Breast epithelium (tissue), 3 donors: ENCODE data around the gene HPCAL1.

ENCODE experiments used
- CTCF ChIP-seq, 3 donors: fragments of 450-650 bp; IDR thresholded peaks; one replicate each; pipeline ENCODE4 v1.5.1; 2016 to 2017; ENCODE audit warnings: antibody characterized with exemption in 3 of 3, mild to moderate bottlenecking in 3 of 3, moderate library complexity in 3 of 3
- POLR2A ChIP-seq: fragments of 450-650 bp; IDR thresholded peaks from one replicate; pipeline ENCODE4 v1.6.1; 2016; ENCODE audit warnings: antibody characterized with exemption, mild to moderate bottlenecking, moderate library complexity
- POLR2AphosphoS5 ChIP-seq, 3 donors: sonication (generic); formaldehyde crosslinking; IDR thresholded peaks; one replicate each; pipeline ENCODE4 v1.6.1; 2017; ENCODE audit warnings: antibody characterized with exemption in 3 of 3

- no peak for TF ChIP-seq CTCF (IDR thresholded peaks at IDR 0.05)
- no peak for TF ChIP-seq POLR2AphosphoS5 (IDR thresholded peaks at IDR 0.05)
- no peak for TF ChIP-seq POLR2A
Measured at GRCh38 chr2:10273215-10274175, 29.2 kb upstream of the HPCAL1 start.
